GM11168 (cell line): ENCODE results near the gene OR56B4.
"Not testable (repeated sequence)": the region's sequence is repeated elsewhere in the genome, so short reads cannot be mapped to it uniquely, and the experiment has no call there.

Experiments
- in situ Hi-C: fragments of 300-500 bp; cut with MboI; formaldehyde crosslinking; loops from one replicate; pipeline ENCODE4 v1.12.0; 2022; ENCODE audit warnings: low sequenced_read_pairs; ENCODE audit not compliant: unreplicated experiment

OR56B4 gene, protein sequence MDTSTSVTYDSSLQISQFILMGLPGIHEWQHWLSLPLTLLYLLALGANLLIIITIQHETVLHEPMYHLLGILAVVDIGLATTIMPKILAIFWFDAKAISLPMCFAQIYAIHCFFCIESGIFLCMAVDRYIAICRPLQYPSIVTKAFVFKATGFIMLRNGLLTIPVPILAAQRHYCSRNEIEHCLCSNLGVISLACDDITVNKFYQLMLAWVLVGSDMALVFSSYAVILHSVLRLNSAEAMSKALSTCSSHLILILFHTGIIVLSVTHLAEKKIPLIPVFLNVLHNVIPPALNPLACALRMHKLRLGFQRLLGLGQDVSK

DNA sequence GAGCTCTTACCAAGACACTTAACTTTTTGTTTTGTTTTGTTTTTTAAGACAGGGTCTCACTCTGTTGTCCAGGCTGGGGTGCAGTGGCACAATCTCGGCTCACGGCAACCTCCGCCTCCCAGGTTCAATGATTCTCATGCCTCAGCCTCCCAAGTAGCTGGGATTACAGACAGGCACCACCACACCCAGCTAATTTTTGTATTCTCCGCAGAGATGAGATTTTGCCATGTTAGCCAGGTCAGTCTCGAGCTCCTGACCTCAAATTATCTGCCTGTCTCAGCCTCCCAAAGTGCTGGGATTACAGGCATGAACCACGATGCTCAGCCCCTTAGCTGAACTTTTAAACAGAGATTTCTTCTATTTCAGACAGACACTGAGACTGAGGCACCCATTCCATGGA lies at the start of gene OR56B4:
Gene OR56B4, plus strand, starts transcription at position 301 of the 400 bp plus-strand sequence. Its CDS starts 95 bp downstream, at position 396.
- in situ Hi-C loops, result not testable (repeated sequence)

DNA sequence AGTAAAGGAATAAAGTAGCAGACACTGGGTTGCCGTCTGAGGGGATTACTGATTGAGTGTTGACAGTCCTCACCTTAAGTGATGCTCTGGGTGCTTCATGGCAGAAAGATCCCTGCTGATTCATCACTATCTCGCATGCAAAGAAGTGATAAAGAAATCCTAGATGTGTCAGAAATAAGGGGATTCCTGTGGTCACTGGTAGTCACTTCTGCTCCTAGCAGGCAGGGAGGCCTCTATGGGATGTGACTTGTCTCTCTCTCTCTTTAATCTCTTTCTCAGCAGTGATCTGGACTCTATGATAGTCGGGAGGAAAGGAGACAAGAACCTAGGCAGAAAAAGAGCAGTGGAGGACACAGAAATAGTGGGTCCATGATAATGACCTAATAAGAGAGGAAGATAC lies 46.0 kb upstream of the OR56B4 start:
- in situ Hi-C loops, result no loop called here

GRCh38 chr11:6062691-6063358 lies 44.7 kb upstream of the OR56B4 start:
- in situ Hi-C loops, result no loop called here

GRCh38 chr11:6067502-6067901 lies 40.0 kb upstream of the OR56B4 start:
- in situ Hi-C loops, result no loop called here

- in situ Hi-C loops, result not testable (repeated sequence)
These were observed 31.0 kb upstream of the OR56B4 start for GRCh38 chr11:6076443-6076842.

DNA sequence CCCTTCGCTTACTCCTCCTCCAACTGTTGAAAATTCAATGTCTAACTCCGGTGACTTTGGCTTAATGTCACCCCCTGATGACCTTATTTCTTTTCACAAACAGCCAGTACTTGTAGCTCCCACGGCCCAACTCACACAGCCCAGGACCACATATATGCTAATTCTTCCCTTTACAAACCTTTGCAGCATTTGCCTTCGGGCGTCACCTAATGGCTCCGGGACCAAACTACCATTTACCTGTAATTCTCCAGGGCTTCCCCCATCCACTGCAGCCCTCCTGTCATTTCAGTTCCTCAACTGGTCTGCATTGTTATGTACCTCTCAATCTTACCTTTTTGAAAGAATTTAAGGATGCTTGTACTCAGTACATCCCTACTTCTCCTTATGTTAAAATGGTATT lies 29.8 kb upstream of the OR56B4 start:
- in situ Hi-C loops, result no loop called here

- in situ Hi-C loops, result no loop called here
These were observed 28.0 kb upstream of the OR56B4 start for GRCh38 chr11:6079463-6079862.

GRCh38 chr11:6083129-6083528 lies 24.4 kb upstream of the OR56B4 start:
- in situ Hi-C loops, result no loop called here

DNA sequence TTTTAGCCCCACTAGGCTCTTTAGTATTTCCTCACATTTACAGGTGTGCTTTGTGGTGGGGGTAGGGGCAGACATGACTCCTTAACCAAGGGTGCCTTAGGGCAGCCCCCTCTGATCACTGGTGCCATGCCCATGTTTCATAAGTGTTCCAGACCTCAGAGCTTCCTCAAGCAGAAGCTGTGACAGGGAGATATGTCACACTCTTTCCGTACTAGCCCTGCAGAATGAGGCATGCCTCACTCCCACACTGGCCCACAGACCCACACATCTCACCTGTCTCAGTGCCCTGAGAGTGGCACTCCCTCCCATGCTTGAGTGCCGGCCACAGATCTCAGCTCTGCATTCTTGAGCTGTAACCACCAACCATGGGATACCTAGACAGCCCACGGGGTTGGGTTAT lies 22.9 kb upstream of the OR56B4 start:
- in situ Hi-C loops, result no loop called here

- in situ Hi-C loops, result no loop called here
These were observed 13.3 kb upstream of the OR56B4 start for GRCh38 chr11:6094186-6094585.

DNA sequence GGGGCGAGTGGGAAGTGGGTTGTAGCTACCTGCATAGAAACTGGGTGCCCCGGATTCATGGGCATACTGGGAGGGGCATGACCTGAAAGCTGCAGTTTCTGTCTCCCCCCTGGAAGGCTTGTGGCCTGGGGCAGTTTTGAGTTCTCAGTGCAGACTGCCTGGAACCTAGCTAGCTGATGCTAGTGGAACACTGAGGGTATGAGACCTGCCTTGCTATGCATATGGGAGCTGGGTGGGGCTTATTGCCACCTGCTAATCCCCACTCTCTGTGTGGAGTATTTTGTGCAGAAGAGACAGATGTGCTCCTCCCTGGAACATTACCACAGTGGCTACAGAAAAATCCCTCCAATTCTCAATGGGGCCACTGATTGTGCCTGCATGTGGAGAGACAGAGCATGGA lies 11.7 kb upstream of the OR56B4 start:
- in situ Hi-C loops, result no loop called here

- in situ Hi-C loops, result no loop called here
These were observed 11.1 kb upstream of the OR56B4 start for GRCh38 chr11:6096417-6096816.

- in situ Hi-C loops, result no loop called here
These were observed 7.9 kb upstream of the OR56B4 start for GRCh38 chr11:6099577-6099976.

DNA sequence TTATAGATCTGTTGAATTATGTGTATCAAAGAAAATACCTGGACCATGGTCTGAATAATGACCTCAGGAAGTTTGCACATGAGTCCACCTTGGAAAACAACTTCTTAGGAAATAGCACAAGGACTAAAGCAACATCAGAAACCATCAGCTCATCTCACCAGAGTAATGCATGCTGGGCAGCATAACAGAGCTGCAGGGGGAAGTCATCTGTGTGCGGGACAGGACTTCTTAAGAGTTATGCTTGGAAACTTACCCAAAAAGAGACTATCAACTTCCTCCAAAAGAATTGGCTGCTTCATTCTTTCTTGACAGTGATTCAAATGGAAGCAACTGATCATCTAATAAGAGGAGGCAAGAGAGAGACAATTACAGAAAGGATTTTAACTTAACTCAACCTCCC lies 2.5 kb downstream of the OR56B4 start:
- in situ Hi-C loops, result no loop called here

- in situ Hi-C loops, result no loop called here
These were observed 4.2 kb downstream of the OR56B4 start for GRCh38 chr11:6111673-6112072.

DNA sequence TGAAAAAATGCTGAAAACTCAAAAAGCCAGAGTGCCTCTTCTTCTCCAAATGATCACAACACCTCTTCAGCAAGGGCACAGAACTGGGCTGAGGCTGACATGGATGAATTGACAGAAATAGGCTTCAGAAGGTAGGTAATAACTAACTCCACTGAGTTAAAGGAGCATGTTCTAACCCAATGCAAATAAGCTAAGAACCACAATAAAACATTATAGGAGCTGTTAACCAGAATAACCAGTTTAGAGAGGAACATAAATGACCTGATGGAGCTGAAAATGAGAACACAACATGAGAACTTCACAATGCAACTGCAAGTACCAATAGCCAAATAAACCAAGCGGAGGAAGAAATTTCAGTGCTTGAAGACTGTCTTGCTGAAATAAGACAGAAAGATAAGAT lies 9.2 kb downstream of the OR56B4 start:
- in situ Hi-C loops, result no loop called here

- in situ Hi-C loops, result no loop called here
These were observed 16.8 kb downstream of the OR56B4 start for GRCh38 chr11:6124245-6124644.

- in situ Hi-C loops, result no loop called here
These were observed 20.4 kb downstream of the OR56B4 start for GRCh38 chr11:6127881-6128280.

GRCh38 chr11:6129011-6129410 lies 21.5 kb downstream of the OR56B4 start:
- in situ Hi-C loops, result no loop called here

- in situ Hi-C loops, result no loop called here
These were observed 22.2 kb downstream of the OR56B4 start for GRCh38 chr11:6129635-6130034.

DNA sequence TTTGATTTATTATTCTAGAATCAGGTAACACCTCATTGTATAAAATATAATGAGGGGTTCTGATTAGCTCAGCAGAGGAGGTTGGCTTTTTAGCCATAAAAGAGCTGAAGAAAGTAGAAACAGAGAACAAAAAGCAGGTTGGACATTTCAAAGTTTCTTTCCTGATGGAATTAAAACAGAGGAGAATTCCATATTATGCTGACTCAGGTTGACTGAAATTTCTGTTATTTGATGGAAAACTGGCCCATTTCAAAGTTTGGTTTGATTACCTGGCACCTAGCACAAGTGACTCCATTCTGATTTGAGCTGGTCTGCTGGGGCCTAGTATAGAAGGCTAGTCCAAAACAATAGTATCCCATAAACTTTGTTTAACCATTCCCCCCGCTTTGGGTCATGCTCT lies 24.9 kb downstream of the OR56B4 start:
- in situ Hi-C loops, result no loop called here

DNA sequence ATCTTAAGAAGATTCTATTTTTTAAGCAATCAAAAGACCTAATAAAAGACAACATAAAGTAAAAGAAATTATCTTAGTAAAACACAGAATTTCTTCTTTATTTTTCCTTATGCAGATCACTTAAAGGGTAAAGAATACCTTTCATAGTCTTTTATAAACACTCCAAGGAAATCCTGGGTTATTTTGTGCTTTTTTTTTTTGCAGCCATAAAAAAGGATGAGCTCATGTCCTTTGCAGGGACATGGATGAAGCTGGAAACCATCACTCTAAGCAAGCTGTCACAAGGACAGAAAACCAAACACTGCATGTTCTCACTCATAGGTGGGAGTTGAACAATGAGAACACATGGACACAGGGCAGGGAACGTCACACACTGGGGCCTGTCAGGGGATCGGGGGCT lies 28.5 kb downstream of the OR56B4 start:
- in situ Hi-C loops, result not testable (repeated sequence)
